Dedifferentiated amniotic fluid mesenchymal stem cell (primary cell): ENCODE measurements around the gene BUB3.
"Not testable (repeated sequence)": the region's sequence is repeated elsewhere in the genome, so short reads cannot be mapped to it uniquely, and the experiment has no call there.

Experiments used
- DNase-seq: peaks from one replicate; pipeline ENCODE4 v3.0.0-alpha.2; 2016; ENCODE audit errors: extremely low spot score

BUB3 gene

GRCh38 chr10:123154711-123155505, 706 bp downstream of the BUB3 start:
- no peak for DNase-seq

GRCh38 chr10:123156078-123156477, 1.9 kb downstream of the BUB3 start:
- no peak for DNase-seq

DNA sequence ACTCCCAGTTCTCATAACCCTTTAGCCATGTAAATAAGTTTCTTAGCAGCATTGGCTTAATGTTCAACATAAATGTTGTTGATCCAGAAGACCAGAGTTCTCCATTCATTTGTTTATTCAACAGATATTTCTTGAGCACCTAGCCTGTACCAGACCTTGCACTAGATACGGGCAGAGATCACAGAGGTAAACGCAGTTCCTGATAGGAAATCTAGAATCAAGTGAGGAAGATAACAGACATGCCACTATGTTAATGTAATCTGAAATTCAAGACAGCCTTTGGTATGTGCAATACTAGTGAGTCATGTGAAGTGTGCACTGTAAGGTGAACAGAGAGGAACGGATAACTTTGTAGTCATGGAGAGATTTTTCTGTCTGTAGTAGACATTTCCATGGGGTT, 3.0 kb downstream of the BUB3 start:
- DNase-seq: no peak

- DNase-seq: no peak
These were observed 4.5 kb downstream of the BUB3 start for GRCh38 chr10:123158682-123159081.

- no peak for DNase-seq
These were observed 6.2 kb downstream of the BUB3 start for GRCh38 chr10:123160311-123160980.

DNA sequence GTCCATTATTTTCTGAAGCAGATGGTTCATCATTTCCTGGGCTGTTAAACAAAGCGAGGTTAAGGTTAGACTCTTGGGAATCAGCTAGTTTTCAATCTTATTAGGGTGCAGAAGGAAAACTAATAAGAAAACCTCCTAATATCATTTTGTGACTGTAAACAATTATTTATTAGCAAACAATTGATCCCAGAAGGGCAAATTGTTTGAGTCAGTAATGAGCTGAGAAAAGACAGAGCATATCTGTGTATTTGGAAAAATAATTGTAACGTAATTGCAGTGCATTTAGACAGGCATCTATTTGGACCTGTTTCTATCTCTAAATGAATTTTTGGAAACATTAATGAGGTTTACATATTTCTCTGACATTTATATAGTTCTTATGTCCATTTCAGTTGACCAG, 10.1 kb downstream of the BUB3 start:
- no peak for DNase-seq

DNA sequence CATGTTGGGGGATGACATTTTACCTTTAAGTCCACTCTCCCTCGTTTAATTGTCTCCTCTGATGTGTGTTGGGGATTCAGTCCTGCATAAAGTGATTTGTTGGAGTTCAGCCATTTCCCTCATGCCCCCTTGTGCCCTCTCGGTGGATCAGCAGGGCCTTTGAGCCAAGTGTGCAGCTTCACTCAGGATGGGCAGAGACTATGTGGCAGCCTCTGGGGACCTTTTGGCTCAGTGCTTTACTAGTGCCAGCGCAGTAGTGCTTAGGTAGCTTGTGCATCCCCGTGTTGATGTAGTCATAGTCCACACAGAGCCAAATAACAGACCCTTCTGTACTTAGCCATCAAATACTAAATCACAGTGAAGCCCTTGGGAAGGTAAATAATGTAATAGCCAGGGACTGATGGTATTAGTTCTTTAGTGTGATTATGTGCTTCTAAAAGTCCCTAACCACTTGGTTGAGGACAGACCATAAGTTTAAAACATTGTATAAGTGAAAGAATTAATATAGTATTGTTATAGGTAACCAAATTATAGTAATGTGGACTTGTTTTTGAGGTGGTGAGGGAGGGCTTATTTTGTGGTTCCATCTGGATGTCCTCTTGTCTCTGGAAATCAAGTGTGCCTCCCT, 11.4 kb downstream of the BUB3 start:
- no peak for DNase-seq

DNA sequence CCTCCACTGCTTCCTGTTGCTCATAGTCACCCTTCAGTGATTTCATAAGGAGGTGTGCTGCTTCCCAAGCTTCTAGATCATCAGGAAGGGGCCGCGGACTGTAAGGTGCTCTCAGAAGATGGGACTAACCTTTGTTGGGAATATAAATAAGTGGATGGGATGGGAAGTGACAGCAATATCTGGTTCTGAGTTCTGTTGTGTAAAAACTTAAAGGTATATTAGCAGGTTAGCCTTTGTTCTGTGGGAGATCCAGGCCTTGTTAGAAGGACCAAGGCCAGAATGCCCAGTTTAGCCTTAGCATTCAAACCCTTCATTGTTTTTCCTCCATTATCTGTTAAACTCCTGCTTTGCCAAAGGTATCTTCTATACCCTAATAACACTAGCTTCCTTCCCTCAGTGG, 12.4 kb downstream of the BUB3 start:
- no peak for DNase-seq

- DNase-seq: no peak
These were observed 16.8 kb downstream of the BUB3 start for GRCh38 chr10:123170961-123171360.

DNA sequence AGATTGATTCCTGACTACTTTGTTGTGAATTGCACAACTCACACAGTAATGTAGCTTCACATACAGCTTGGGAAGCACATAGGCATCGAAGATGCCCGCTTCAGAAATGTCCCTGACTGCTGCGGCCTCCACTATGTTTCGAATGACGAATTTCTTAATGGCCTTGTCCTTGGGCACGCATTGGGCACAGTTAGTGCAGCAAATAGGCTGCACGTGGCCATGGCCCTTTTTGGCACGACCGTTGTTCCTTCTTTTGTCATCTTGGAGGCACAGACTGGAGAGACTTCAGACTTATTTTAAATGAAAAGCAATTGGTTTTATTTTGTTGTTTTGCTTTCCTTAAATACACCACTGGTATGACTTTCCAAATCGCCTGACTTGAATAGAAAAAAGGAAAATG, 17.4 kb downstream of the BUB3 start:
- DNase-seq: not testable (repeated sequence)

DNA sequence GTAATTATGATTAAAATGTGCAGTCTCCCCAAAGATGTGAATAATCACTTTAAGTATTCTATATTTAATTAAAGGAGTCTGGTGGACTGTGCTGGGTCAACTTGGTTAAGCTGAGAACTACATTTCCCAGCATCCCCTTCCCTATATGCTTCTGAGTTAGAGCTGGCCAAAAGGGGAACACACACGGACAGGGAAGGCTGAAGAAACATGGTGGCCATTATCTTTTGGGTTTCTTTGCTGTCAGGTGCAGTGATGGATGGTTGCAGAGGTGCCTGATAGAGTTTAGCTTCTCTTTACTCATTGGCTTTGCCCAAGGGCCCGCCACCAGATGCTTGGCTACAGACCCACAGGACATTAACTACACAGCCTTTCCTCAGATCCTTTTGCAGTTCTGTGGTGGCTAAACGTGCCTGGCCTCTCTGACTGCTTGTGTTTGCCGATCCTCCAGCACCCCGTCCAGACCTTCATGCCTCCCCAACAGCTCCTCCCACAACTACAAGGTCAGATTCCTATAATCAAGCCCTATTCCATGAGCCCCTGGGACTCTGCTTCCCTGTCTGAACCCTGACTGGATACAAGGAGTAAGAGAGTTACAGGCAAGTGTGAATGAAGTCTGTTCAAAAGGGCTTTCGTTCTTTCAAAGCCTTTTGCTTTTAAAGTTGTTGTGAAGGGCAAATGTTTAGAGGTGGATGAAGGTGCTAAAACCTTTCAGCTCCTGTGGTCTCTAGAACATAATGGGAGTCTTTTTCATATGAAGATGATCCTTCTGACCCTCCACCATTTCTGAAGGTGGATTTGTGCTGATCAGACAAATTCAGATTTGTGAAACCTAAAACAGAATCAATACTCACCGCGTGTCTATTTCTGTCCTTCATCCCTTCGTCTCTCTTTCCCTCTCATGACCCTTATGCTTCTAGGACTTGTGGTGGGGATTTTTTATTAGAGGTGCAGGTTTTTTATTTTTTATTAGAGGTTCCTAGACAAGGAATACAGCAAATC, 21.5 kb downstream of the BUB3 start:
- no peak for DNase-seq

- DNase-seq: not testable (repeated sequence)
These were observed 24.2 kb downstream of the BUB3 start for GRCh38 chr10:123178390-123178789.

GRCh38 chr10:123180101-123181090, 26.2 kb downstream of the BUB3 start:
- DNase-seq: no peak

DNA sequence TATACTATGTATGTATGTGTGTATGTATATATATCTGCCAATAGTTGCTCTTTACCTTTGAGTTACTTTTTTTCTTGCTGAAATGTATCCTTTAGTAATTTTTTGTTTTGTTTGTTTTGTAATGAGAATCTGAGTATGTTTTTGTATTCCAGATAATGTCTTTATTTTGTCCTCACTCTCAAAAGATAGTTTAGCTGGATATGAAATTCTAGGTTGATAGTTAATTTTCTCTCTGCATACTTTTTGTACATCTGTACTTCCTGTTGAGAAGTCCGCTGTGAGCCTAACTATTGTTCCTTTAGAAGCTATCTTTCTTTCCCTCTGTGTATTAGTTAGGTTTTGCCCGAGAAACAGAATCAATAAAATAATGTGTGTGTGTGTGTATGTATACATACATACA, 29.5 kb downstream of the BUB3 start:
- DNase-seq: no peak

DNA sequence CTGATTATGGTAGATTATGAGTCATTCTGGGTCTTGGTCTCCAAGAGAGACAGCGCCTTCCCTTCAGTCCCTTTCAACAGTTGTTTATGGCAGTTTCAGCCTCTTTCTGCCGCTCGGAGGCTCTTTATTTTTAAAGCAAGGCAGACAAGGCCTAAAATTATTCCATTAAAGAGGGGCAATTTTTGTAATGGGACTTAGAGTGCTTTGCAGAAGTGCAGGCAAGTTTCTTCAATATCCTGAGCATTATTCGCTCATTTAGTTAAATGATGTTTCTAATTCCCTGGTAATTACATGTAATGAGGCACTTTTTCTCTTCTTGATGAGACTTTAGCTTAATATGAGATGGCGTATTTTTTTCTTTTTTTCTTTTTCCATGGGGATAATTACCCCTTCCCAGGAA, 33.6 kb downstream of the BUB3 start:
- no peak for DNase-seq

- DNase-seq: no peak
These were observed 37.7 kb downstream of the BUB3 start for GRCh38 chr10:123191886-123192285.

DNA sequence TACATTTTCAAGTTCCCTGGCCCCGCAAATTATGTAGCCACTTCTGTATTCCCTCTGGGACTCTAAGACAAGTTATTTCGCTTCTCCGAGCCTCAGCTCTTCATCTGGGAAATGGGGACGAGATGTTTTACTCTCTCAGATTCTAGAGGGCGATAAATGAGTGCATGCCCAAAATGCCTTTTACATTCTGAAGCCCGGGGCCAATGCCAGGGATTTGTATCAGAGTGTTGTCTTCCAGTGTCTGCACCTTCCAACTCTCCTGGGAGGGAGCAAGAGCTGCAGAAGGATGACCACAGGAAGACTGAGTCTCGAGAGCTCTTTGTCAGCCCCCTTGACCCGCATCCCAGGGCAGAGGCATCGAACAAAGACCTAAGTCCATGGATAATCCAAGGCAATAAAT, 39.9 kb downstream of the BUB3 start:
- no peak for DNase-seq

DNA sequence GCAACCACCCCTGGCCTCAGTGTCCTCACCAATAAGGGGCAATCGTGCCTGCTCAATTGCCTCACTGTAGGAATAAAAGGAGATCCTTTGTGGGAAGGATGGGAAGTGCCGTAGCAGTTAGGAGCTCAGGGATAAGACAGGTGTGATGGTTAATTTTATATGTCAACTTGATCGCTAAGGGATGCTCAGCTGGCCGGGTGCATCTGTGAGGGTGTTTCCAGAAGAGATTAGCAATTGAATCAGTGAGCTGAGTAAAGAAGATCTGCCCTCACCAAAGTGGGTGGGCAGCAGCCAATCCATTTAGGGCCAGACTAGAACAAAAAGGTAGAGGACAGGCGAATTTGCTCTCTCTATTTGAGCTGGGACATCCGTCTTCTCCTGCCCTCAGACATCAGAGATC, 46.3 kb downstream of the BUB3 start:
- DNase-seq: no peak

GRCh38 chr10:123202506-123202905, 48.3 kb downstream of the BUB3 start:
- no peak for DNase-seq

GRCh38 chr10:123203393-123204126, 49.4 kb downstream of the BUB3 start:
- DNase-seq: no peak
